HTERT RPE-1 (cell line): ENCODE measurements around the gene SH3YL1.

Experiments
- in situ Hi-C: fragments of 300-500 bp; cut with MboI; formaldehyde crosslinking; loops from 4 replicates; pipeline ENCODE4 v1.14.3; 2020; ENCODE audit warnings: low sequenced_read_pairs

The SH3YL1 gene

DNA sequence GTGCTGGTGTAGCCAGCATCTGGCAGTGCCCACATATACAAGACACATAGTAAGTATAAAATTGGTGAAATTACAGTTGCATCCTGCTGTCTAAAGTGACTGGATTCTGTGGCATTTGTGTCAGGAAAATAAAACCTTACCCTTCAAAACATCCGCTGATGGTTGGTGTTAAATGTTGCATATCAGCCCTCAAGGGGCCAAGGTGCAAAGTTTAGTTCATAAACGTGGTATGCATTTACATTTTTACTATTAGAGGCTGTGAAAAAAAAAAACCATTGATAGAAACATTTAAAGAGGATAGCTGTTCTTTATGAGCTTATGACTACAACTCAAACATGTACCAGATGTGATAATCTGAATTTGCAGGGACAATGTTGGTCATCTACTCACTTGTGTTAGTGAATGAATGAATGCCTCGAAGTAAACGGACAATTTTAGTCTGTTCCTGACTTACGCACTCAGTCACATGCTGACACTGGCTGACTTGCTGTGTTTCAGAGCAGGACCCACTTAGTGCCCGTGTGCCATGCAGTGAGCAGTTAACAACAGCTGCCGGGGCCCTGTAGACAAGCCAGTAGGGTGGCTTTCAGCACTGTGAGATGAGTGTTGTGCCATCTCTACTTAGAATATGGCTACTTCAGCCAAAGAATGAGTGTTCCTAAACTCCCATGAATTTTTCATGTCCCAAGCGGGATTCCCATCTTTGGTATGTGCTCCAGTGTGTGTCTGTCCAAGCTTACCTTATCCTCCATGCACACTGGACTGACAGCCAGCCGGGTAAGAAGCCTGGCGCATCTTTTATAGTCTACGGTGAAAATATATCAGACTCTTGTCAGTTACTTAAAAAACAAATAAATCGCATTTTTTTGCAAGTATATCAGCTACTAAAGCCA lies 18.8 kb upstream of the SH3YL1 start:
- in situ Hi-C loops, result no loop called here

DNA sequence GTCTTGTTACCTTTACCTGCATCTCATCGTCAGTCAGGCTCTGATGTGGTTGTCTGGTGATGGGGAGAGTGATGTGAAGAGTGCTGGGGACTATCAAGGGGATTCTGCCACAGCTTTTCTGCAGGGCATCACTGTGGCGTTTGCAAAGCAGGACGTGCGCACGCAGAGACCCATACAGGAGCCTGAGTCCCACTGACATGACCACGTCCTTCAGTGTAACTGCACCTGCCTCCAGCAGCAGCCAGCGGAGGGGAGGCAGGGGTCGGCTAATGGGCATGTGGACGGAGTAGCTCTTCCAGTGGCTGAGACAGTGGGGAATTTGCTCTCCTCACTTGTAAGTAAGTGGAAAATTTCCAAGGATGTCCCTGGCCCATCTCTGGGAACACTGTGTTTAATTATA lies 17.5 kb upstream of the SH3YL1 start:
- in situ Hi-C loops, result no loop called here

DNA sequence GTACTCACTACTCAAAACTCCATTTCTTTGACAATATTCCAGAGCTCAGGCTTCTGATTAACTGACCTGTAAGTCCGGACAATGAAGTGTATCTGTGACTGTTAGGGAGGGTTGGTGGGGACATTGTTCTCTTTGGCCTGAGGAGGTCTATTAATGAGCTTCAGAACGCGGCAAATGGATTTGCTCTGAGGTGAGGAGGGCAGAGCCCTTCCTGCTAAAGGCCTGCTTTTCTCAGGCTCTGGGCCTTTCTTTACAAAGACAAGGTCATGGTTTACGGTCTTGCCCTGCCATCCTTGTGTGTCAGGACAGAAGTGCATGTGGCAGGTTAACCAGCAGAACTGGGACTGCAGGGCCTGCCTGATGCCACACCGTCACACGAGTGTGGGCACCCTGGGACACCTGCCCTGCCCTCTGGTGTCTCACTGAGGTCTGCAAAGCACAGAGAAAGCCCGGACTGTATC lies 16.8 kb upstream of the SH3YL1 start:
- in situ Hi-C loops, result no loop called here

DNA sequence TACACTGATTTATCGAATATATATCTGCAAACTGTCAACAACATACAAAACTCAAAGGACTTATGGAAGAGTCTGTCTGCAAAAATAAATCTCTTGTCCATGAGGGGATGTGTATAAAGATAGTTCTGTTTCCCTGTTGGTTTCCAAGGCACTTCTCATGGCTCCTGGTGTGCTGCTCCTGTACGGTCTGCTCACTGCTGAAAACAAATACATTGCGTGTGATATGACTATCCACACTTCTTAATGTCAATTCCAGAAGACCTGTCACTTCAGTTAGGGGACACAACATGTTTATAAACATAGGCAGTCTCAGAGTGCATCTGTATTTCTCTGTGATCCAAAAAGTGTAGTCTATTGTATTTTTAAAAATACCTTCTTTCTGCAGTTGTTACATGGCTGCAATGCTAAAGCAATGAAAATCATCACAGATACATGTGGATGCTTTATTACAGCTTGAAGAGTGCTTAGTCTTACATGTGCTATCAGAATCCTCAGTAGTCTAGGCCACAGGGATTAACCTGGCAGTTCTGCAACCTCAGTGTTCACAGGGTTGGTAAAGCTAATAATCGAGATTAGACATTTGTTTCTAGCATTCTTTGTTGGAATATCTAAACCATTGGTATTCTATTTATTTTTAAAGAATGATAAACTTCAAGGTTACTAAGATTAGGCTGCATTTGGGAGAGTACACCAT lies 16.3 kb upstream of the SH3YL1 start:
- in situ Hi-C loops, result no loop called here

DNA sequence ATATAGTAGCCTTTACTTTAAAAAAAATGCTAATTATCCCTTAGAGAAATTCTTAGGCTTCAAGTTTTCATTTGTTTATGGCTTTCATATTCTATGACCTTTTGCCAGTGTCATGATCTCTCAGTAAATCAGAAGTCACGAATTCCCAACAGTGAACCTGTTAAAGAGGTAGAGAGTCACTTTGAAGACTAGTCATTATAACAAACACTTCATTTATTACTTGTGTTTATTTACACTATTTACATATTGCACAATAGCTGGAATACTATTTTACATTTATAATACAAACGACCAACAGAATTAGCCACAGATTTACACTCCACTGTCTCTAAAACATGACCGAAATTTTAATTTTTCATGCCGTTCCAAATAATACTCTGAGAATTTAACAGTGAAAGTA lies 15.5 kb upstream of the SH3YL1 start:
- in situ Hi-C loops, result no loop called here

DNA sequence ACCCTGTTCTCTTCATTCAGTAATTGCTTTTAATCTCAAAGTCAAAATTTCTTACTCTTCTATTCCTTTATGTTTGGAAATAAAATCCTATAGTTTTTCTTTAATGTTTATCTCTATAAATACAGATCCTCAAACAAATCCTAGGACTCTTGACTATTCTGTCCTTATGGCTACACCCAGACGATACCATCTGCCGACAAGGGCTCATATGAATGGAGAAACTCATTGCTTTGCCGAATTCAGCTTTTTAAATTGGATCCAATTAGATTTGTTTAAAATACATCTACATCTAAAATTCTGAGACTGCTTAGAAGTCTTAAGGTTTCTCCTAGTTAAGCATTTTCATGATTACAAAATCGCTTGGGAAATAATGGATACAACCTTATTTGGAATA lies 15.1 kb upstream of the SH3YL1 start:
- in situ Hi-C loops, result no loop called here

DNA sequence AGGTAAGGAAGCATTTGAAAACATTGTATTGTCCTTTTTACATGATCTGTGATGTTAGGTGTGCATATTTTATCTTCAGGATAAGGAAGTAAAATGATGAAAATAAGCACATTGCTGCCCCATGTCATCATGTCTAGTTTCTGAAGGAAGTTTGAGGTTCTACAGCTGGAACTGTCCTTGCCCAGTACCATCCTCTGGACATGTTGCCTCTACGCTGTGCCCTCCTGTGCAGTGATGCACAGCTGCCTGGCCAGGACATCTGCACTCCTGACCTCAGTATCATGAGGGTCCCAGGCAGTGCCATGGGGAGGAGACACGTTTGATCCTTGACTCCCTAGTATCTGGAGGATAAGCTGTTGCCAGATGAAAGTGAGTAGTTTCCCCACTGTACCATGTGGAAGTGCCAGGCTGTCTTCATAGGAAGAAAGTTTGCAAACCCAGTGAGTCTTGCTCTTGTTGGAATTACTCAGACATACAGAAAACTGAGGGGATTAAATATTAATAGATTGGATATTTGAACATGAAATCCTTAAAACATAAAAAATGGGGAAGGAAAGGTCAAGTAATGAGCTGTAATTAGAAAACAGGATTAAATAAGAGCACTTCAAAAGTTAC lies 14.6 kb upstream of the SH3YL1 start:
- in situ Hi-C loops, result no loop called here

DNA sequence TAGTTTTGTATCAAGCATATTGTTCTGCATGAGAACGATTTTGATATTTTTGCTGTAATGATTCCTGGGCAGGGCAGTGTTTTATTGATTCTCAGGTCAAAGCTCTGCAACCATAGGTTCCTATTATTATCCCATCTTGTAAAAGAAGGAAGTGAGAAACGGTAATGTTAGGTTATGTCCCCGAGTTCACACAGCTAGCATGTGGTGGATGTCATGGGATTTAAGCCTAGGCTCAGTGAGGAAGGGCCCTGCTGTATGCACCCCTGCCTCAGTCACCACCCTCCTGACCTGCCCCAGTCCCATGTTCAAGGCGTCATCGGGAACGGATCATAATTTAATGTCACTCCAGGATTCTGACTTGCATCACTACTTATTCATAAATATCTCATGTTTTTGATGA lies 11.6 kb upstream of the SH3YL1 start:
- in situ Hi-C loops, result no loop called here

DNA sequence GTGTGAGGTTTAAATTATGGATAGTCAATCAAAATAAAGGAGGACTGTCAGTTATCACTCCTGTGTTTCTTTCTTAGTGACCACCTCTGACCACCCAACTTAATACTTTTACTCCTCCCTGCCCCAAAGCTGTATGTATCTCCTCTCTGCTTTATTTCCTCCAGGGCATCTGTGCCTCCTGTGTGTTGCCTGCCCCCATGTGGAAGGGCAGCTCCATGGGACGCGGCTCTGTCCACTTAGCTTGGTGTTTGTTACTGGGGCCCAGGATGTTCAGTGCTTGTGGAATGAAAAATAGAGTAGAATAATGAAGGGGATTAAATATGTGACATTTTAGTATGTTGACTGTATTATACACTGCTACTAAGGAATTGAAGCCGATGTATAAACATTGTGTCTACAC lies 10.7 kb upstream of the SH3YL1 start:
- in situ Hi-C loops, result no loop called here

DNA sequence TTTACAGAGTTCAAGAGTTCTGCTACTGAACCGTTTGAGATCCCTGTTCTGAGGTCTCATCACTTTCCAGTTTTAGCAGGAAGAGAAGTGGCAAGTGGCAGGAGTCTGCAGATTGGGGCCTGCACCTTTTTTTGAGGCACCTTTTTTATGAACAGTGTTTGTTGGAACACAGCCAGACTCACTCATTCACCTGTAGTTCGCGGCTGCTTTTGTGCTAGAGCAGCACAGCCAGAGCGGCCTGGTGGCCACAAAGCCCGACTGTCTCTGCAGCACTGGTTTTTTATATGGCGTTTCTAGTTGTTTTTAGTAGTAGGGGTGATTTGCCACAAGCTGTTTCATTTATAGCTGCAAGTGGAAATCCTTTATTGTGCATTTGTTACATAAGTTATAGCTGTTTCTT lies 9.5 kb upstream of the SH3YL1 start:
- in situ Hi-C loops, result no loop called here

DNA sequence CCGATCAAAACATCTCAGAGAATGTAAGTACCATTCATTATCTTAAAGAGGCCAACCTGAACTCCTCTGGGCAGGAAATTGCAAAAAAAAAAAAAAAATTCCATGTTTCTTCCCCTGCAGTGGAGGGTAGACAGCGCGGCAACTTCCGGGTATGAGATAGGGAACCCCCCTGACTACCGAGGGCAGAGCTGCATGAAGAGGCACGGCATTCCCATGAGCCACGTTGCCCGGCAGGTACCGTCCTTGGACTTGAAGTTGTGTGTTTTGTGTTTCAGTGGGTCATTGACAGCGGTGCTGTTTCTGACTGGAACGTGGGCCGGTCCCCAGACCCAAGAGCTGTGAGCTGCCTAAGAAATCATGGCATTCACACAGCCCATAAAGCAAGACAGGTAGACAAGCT lies 8.1 kb upstream of the SH3YL1 start:
- in situ Hi-C loops, result no loop called here

DNA sequence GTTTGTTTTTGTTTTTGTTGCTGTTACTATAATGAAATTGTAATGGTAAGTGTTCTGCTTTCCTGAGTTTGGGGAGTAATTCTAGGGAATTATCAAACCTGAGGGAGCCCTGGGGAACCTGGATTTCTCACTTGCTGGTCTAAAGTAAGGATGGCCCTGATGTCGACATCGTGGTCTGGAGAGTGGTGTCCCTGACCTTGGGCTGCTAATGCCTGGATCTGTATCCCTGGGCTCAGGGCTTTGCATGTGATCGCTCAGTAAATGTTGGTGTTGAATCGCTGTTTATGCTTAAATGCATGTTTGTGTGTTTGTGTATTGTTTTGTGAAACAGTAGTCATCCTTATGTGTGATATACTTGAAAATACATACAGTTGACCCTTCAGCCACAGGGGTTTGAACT lies 7.0 kb upstream of the SH3YL1 start:
- in situ Hi-C loops, result no loop called here

DNA sequence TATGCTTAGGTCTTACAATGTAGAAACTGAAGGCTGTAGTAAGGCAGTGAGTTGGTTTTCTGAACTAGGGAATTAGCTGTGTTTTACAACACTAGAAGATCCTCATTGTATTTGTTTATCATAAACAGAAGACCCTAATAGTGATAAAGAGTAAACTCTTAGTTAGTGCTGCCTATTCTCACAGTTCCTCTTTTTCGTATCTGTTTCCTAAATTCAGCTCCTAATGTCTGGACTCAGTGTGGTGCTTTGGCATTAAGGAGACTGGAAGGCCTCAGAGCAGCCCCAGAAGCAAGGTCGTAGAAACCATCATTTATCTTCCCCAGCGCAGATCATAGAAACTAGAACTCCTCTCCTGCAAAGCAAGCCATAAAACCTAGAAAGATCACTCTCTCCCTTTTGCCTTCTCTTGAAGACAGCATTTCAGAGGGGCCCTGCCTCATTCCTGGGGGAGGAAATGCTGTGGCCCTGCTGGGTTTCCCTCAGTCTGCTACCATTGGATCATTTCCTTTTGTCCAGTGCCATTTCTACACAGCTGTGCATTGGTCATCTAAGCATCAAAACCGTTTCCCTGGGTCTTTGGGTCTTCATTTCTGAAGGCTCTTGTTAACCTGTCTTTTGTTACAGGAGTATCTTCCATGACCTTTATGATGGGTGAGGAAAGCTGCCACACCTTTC lies 5.7 kb upstream of the SH3YL1 start:
- in situ Hi-C loops, result no loop called here

DNA sequence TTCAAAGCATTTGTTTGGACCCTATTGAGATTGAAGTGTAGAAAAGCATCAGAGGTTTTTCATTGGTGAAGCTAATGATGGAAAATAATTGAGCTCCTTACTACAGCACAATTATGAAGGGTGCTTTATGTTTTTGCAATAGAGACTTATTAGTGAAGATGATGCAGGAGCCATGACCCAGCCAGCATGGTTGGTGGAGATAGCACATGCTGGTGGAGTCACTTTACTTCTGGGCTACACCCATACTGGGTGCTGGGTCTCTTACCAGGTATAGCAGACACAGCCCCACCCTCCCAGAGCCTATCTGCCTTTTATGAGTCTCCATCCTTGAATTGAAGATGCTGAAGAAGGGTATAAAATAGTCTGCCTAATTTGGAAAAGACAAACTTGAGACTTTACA lies 4.5 kb upstream of the SH3YL1 start:
- in situ Hi-C loops, result no loop called here

DNA sequence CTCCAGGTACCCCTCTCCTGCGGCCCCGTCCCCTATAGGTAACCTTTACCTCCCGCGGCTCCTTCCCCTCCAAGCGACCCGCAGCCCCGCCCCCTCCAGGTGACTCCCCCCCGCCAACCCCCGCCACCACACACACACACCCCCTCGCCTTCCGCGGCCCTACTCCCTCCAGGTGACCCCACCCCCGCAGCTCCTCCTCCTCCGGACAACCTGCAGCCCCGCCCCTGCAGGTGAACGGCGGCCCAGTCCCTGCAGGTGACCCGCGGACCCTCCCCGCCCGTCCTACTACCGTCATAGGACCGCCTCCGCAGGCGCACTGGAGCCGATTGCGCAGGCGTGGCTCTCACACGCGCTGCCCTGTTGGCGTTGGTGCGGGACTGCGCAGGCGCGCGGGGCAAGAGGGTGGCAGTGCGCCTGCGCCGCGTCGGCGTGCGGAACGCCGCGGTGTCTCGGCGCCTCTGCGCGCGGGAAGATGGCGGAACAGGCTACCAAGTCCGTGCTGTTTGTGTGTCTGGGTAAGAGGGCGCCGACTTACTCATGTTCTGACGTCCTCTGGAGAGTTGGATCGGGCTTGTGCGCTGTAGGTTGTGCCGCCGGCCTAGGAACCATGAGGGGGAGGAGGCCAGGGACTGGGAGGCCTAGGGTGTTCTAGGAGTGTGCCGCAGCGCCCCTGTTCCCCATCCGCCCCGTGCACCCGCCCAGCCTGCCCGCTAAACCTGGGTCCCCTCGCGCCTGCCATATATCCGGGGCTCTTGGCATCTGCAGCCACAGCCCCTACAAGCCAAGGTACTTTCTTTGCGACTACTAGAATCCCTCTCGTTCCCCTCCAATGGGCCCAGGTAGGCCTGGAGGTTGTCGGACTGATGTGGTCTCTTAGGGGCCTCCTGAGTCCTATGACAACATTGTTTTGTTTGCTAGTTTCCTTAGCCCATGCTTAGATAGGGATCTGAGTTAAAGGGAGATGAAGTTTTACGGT lies 949 bp upstream of the SH3YL1 start, which contains the start of gene ACP1:
TSS of gene ACP1 (plus strand) at position 455 of the 976 bp plus-strand sequence. CDS start at position 473, 18 bp downstream.
- in situ Hi-C loops, result no loop called here

DNA sequence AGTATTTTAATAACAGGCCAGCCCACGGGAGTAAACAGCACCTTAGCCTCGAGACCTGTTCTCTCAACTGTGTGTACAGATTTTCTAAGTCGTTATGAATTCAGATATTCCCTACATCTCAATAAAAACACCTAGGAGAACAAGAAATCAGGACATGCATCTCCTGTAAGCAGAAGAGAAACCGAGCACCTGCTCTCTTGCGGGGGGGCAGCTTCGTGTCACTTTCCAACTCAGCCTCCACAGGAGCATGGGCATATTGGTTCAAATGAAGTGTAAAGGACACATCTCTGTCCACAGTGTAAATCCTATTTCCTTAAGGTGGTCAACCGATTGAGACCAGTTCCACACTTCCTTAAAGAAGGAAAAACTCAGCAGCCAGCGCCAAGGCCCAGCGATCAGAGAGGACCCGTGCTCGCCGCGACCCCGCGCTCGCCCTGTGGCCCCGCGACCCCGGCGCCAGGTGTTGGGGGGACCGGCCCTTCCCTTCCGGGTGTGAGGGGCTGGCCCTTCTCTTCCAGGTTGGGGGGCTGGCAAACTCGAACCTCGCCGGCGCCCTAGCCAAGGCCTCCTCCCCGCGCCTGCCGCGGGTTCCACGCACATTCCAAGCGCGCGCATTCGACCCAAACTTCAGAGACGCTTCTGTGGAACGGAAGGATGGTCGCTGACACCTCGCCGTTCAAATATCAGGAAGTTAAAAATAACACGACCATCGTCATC lies 652 bp downstream of the SH3YL1 start:
- in situ Hi-C loops, result no loop called here

DNA sequence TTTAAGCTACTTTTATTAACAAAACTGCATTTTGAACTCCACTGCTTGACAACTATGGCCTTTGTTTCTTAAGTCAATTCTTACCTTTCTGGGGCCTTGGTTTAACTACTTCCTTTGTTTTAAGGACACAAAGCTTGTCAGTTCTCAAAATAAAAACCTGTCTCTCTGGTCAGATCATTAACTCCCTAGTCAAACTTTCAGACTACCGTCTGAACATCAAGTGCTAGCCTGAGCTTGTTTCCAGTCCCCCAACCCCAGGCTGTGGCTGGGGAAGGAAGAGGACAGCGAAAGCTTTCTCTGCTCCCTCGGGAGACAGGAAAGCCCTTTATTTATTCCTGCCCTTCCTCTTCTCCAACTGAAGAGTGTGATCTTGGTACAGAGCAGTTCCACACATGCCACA lies 1.7 kb downstream of the SH3YL1 start:
- in situ Hi-C loops, result no loop called here

DNA sequence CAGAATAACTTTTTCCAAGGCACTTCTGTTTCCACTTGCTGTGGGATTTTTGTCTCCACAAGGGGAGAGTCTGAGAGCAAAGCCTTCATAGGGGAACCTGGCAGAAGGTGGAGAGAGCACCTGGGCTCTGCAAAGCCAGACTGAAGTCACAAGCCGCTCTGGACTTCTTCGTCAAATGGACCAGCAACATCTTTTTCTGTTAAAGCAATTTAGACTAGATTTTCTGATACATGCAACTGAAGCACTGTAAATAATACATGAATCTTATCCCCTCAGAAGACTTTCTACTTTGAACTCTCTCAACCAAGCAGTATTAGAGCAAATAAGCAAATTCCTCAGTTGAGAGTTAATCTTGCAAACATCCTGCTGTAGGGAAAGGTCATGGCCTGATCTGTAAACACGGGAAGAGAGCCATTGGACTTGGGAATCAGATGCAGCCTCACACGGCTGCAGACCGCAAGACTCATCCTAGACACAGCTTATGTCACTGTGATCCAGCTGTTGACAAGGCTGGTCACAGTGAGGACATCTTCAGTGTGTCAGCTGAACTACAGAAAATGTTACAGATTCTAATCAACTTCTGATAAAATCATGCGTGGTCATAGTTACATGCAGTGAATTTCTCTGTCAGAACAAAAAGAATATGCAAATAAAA lies 3.2 kb downstream of the SH3YL1 start:
- in situ Hi-C loops, result no loop called here

DNA sequence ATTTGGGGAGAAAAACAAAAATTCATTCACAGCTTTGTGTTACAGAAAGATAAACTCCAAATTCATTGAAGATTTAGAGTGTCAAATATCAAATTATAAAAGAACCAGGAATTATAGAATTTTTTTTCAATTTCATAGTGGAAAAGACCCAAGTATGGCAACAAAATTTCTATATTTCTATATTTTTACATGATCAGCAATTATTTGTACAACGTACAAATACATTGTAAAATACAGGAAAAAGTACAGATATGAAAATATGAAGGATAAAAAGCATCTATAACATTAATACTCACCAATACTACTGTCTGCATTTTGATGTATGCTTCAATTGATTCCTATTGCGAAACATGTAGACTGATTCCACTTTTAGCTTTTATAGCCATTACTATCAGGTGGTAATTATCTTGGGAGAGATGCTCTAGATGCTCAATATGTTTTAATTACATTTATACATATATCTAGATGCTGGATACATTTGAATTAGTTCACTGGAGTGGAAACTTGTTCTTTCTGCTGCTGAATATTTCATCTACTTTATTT lies 4.0 kb downstream of the SH3YL1 start:
- in situ Hi-C loops, result no loop called here
